ENCODE results near the gene ADORA1.

Gene ADORA1

DNA sequence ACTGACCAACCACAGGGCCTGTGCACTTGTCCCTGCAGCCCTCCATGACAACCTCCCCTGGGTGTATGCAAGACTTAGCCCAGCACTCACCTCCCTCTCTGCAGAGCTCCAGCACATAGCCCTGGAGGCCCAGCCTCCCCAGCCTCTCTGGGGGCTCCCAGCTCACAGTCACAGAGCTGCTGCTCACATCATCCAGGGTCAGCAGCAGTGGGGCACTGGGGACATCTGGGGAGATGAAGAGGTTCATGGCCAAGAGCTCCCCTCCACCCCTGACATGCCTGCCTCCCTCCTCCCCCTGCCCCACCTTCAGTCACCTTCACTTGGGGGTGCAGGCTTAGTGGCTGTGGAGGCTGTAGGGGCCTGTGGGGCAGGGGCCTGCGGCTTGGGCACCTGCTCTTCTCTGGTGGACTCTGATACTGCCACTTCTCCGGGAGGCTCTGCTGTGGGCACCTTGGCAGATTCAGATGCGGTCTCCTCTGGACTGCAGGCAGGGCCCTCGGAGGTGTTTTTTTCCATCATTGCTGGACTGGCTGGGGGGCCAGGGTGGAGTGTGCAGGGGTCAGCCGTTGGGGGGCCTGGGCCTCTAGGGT is 47.8 kb downstream of the ADORA1 start, which contains the start of gene MYBPH:
MYBPH (minus strand) TSS at position 590 of the 590 bp plus-strand sequence; CDS start at position 519, 71 bp downstream.
- no peak for DNase-seq

DNA sequence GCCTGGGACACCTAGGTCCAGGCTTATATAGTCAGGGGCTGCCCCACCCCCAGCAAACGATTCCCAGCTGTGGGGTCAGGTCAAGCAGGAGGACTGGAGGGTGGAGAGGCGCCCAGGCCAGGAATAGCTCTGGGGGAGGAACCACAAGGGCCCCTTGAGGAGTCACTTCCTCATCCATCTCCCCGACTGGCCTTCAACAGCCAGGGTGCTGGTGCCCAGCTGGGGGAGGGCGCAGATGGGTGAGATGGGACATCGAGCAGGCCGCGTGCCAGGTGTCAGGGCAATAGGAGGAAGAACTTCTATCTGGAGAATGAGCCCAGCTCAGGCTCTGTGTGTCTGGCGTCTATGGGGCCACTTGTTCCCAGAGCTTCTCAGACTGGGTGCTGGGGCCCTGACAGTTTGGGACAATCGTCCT is 48.3 kb downstream of the ADORA1 start:
- no peak for DNase-seq

DNA sequence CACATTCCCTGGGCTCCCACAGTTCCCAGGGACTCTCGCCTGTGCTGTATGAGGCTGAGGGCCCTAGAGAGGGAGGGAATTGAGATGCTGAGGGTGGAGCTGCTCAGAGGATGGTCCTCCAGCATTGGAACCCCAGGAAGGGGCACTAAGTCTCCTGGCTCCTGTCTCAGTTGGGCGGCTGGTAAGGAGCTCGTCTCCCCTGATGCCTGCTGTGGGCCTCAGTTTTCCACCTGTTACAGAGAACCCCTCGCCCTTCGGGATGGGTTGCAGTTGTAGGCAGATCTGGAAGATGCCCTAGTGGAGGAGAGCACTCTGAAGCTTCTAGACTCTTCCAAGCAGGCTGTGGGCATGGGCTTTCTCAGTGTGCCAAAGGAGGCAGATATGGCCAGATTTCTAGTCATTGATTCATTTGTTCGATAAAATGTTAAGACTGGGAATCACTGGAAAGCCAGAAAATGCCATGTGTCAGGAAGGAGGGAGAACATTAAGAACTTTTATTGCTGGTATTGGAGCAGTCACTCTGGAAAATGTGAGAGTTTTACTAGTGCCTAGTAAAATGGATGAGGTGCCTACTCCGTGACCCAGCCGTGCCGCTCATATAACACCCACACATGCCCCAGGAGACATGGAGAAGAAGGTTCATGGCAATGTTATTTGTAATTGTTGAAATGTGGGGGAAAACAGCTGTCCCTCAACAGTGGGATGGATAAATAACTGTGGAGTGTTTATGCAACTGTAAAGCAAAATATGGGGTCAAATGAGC is 48.9 kb downstream of the ADORA1 start:
- no peak for DNase-seq

DNA sequence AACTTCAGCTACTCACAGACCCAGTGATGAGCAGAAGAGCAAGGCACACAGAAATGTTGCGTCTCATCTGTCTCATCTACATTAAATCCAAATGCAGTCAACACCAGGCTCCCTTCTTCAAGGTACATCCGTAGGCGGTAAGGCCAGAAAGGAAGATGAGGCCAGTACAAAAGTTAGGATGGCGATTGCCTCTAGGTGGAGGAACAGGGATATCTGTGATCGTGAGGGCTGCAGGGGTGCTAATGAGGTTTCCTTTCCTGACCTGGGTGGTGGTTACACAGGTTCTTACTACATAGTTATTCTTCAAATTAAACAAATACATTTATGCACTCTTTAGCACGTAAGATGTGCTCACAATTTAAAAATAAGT is 49.5 kb downstream of the ADORA1 start:
- DNase-seq: no peak

DNA sequence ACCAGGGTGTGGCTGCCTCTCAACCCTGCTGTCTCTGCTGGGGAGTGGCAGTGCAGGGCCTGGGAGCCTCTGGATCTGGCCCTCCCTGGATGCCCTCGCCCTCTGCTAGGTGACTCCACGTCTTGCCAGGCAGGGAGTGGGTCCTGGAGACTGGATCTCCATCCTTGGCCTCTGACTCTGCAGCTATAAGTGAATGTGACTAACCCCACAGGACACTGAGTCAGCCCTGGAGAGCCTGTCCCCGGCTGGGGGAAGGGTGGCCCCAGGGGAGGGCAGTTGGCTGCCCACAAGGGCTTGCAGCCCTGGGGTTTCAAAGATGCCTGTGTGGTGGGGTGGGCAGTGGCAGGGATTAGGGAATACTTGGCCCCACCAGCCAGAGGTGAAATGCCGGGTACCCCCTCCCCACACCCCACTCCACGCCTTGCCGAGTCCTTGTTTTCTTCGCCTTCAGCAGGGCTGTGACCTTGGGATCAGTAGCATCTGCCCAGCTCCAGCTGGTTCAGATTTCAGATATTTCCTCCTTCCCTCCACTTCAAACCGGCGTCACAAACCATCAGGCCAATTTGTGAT is 50.0 kb downstream of the ADORA1 start:
- no peak for DNase-seq

DNA sequence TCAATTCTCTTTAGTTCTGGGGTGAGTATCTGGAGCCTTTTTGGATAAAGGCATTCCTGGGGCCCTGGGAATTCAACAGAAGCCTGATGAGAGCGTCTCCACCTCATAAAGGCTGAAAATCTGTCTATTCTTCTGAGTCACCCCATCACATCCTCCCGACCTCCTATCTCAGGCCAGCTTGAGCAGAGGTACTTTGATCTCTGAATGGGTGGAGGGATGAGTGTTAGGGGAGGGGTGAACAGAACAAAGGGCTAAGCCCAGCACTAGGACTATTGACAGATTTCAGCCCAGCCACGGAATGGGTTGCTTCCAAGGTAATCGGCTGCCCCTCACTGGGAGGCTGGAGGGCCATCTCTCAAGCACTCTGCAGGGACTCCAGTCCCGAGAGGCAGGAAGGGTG is 50.6 kb downstream of the ADORA1 start:
- no peak for DNase-seq

DNA sequence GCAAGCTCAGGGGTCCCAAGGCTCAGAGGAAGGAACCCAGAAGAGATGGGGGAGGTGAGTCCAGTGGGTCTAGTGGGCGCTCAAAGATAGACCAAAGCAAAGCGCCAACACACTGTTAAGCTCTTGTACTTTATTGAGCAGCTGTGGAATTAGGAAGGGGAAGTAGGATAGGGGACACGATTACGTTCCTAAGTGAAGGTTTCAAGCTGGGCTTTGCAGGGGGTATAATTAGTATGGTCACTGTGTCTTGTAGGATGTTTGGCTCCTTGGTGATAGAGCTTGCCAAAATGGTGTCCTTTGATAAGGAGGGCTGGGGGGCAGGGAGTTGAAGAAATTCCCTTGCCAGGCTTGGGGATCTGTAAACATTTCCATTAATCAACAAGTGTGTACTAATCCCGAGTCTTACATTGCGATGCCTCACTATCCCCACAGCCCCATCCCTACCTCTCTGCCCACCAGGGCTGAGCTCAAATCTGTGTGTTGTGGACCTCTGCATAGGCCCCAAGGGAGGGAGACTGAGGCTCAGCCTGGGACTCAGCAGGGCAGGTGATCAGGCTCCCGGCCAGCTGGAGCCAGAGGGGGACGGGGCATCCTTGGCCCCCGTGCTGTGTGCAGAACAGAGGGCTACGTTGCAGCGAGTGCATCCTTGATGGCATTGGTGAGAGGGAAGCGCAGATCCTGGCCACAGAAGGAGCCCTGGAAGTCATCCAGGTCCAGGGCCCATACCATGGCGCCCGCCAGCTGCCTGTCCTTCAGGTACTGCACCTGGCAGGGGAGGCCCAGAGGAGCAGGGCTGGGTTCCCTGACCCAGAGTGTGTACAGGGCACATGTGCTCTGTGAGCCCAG is 51.5 kb downstream of the ADORA1 start:
- DNase-seq: no peak

DNA sequence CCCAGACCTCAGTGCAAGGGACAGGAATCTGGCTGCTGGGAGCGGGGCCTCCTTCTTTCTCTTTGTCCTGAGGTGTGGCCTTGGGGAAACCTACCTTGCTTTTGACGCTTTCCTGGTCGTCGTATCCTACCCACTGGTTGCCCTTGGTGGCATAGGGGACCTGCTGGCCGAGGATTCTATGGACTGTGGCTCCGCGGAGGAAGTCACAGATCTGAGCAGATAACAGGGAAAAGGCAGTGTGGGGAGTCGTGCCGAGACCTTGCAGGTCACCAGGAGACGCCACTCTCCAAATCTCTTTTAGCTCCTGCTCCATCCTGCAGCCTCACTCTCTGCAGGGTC is 52.1 kb downstream of the ADORA1 start:
- DNase-seq: no peak

DNA sequence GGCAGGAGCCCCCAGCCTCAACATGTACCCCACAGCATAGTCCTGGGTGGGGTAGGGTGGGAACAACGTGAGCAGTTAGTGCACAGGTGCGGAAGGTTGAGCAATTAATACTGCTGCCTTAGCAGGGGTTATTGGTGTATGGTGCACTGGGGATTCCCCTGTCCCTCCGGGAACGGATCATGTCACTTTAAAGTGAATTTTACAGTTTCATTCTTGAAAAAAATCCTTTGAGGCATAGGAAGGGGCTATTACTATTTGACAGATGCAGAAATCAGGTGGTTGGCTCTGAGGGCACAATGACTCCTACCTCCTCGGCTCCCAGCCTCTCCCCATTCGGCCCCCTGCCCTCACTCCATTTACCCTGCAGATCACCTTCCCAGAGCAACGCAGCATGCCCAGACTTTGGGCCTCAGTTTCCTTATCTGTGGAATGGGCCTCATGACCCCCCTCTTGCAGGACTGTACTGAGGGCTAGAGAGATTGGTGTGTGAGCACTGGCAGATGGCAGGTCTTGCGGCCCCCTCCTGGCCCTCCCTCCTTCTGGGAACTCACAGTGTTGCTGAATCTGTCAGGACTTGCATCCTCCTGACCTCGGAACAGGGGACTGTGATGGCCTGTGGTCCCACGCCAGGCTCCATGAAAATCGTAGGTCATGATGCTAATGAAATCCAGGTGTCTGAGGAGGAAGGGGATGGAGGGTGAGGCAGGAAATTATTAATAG is 53.2 kb downstream of the ADORA1 start:
- no peak for DNase-seq

DNA sequence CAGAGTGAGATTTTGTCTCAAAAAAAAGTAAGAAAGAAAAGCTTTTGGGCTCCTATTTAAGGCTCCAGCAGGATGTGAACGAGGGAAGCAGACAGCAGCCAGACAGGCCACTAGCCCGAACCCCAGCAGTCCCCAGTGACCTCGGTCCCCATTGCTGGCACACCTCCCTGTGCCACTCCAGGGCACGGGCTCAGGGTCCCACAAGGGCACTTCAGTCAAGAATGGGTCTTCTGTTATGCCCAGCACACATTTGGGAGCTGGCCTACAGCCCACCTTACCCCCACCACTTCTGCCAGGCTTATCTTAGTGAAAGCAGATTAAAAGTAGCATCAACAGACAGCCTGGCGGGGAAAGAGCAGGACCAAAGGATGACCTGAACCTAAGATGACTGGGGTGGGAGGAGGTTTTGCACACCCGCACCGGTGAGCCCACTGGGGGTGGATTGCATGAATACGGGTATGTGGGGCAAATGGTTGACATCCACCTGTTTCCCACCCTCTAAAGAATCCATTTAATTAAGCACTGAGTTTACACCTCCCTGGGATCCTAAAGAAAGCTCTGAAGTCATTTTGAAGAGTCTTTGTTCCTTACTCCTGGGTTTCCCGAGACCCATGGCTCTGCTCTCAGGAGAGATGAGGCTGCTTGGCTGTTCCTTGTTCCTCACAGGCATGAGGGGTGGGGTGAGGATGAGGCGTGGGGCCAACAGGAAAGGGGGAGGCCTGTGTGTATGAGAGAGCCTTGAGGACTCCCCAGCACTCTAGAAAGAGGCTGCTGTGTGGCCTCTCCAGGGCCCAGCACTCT is 54.3 kb downstream of the ADORA1 start:
- no peak for DNase-seq

DNA sequence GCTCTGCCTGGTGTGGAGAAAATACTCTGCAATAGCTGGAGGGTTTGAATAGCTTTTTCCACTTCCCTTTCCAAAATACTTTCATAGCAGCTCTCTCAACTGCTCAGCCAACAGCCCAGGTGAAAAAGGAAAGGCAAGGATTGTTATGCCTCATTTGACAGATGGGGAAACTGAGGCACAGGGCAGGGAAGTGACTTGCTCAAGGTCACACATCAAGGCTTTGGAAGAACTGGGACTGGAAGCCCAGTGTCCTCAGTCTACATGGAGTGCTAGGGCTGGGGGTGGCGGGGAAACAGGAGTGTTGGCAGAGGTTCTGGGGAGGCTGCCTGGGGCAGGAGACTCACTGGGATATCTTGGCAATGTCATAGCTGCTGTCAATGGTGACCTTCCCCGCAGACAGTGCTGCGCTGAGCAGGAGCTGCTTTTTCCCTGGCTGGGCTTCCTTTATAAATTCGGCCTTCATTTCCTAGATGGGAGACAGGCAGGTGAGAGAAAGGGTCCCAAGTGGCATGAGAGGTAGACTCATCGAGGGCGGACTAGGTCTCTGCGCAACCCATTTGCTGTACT is 54.9 kb downstream of the ADORA1 start:
- no peak for DNase-seq

DNA sequence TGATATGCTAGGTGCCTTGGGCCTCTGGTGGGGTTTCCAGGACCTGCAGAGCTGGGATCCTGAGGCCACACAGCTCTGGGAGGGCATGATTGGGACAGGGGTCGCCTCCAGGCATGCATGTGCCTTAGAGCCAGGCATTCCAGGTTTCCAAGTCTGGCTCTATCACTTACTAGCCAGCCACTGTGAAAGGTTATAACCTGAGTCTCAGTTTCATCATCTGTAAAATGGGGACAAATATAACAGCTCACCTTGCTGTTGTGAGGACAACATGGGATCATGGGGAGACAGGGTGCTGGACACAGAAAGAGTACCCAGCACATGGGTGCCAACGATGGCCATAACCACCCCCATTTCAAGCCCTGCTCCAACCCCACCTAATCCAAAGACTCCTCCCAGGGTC is 56.3 kb downstream of the ADORA1 start:
- no peak for DNase-seq

DNA sequence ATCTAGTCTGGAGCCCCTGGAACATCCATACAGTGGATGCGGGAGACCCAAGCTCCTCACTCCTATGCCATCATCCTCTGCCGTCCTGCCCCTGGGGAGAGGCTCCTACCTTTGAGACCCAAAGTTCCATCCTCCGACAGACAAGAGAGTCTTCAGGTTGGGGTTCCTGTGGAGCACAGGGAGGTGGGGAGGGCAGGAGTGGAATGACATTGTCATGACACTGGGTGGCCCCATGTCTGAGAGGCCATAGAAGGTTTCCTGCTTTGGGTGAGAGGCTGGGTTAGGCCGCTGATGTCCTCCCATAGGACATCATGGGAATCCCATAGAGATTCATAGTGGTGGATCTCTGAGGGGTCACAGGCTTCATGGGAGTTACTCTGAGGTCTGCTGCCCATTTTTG is 56.9 kb downstream of the ADORA1 start:
- no peak for DNase-seq

DNA sequence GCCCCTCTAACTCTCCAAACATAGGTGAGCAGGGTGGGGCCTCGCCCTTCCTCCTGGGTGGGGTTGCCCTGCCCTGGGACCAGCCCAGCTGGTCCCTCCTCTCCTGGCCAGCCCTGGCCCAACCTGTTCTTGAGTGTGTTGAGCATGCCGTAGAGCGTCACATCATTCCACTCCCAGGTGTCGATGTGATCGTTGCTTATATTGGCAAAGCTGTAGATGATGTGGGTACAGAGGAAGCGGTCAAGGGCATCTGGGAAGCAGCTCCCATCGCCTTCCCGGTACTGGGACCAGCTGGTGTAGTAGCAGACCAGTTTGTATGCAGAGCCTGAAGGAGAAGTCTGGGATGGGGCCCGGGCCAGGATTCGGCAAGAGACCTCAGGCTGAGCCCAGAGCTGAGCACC is 57.5 kb downstream of the ADORA1 start:
- DNase-seq: no peak

DNA sequence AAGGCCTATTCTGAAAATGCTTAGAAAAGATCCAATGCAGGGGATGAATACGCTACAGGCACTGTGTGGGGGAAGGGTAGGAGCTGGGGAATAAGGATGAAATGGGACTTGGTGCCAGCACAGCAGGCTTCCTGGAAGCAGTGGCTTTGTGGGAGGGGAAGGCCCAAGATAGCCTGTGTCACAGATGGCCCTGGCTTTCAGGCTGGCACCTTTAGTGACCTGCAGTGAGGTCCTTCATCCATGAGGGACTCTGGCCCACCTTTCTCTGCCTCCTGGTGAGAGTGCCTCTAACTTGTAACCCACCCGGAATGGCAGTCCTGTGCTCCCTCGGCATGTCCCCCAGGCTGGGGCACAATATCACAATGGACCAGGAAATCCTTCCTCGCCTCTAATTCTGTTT is 58.1 kb downstream of the ADORA1 start:
- DNase-seq: no peak

DNA sequence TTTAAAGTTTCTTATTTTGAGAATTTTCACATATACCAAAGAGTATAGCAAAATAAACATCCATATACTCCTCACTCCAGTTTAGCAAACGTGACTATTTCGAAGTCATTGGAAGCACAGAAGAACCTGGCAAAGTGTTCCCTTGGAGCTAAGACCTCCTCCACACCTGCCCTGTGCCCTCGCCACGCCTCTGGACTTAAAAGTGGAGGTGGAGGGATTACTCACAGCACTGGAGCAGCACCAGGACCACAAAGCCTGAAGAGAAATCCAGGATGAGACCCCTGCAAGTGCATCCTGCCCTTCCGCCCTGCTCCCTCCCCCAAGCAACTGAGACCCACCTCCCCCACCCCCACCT is 58.5 kb downstream of the ADORA1 start:
- no peak for DNase-seq

DNA sequence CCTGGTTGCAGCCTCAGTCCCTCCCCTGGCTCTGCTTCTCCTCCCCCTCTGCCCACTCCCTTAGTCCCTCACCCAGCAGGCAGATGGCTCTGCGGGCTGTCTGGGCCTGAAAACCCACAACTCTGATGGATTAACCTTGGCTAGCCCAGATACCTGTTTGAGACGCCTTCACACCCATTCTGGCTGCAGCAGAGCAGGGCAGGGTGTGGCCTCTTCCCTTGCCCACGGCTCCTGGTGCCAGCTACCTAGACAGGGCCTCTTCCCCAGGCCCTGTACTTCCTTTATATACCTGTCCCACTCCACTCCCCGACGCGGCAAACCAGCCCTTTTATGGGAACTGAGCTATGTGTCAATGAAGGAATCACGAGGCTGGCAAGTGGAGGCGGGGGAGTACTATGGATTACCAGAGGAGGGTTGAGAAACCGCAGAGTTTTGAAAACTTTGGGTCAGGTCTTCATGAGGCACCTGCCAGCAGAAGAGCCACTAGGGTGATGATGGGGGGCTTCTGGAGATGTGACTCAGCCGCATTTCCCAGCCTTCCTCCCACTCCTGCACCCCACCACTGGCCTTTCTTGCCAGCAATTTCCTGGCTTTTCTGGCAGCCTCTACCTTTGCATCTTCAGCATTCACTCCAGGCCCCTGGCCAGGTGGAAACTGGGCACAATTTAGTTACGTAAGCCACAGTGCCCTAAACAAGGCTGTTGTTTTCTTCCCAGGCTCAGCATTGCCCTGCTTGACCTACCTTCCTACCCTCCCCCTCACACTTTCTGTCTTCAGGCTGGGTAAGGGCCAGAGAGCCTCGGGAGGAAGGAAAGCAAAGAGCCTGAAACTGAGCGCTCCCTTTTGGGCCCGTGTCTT is 59.1 kb downstream of the ADORA1 start, which contains the start of gene CHI3L1:
CHI3L1 (minus strand) TSS at position 259 of the 858 bp plus-strand sequence; CDS start at position 178, 81 bp downstream.
- no peak for DNase-seq

DNA sequence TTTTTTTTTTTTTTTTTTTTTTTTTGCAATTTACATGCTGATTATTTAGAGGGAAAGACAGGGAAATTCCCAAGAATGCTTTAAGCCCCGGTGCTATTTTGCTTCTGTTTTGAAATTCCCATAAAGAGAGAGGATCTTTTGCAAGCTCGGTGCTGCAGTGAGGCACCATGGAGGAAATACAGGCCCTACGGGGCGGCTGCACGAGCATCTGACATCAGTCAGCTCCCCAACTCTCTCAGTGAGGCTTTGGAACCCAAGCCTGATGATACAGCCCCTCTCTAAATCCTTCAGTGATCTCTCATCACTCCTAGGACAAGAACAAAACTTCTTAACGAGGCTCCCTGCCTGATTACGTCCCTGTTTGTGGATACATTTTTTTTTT is 59.8 kb downstream of the ADORA1 start:
- no peak for DNase-seq

DNA sequence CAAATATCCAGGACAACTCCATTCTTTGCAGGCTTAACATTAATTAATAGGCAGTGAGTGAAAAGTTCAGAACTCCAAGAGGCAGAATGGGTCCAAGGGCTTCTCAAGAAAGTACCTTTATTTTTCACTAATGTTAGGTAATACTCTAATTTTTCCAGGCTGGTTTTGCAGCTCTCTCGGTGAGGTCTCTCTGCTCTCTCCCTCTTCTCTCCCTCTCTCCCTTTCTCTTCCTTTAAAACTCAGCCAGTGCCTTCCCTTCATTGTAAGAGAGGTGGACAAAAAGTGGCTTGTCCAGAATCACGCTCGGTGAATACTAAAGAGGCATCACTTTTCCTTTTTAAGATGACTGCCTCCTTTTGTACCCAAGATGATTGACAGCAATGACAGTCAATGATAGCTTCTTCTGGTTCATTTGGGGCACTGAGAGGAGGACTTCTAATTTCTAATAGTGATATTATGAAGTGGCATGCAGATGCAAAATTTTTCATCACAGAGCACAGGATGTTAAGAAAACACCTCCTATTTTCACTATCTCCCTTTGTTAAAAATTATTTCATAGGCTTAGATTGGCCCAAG is 60.3 kb downstream of the ADORA1 start:
- no peak for DNase-seq

DNA sequence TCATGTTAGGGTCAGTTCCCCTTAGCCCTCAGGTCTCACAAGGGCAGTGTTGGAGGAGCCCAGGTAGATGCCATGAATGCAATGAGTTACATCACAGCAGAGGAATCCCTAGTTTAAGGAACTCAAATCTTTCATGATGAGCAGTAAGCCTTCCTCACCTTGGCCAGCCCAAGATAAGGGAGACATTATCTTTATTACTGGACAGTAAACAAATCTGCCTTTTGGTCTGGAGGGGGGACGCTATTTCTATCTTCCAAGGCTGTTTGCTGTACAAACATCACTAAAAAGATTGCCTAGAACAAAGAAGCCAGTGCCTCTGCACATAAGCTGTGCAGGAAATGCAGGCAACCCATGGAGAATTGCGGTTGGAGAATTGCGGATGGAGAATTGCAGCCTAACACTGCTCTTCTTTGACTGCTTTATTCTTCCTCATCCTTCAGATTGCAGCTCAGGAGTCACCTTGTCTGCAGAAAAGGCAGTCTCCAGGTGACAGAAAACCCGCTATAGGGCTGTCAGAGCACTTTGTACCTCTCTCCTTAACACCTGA is 61.2 kb downstream of the ADORA1 start:
- no peak for DNase-seq

Data from NCI-H1105 treated with DMSO at 0.1 percent for 48 hours (cell line).